Stomach (tissue), 9 donors: ENCODE data around the gene IFFO2. TPM values are rescaled to one million over a fixed set of nuclear protein-coding genes. Genes with fewer than 3 reads are reported as not detected.

Source experiments
- DNase-seq, 2 donors: peaks; one replicate each; pipeline versions ENCODE4 v3.0.0 to v3.0.0-alpha.2; 2013 to 2019
- H3K27ac ChIP-seq, 5 donors: fragments of 200-600 bp in 4 of 5; sonication (generic) in 4 of 5; one replicate each; pipeline ENCODE4 v1.5.1; 2013 to 2019; ENCODE audit warnings: mild to moderate bottlenecking in 1 of 5, moderate library complexity in 1 of 5
- H3K27me3 ChIP-seq, 3 donors: fragments of 200-600 bp; sonication (generic); one replicate each; pipeline ENCODE4 v1.5.1; 2017 to 2019; ENCODE audit warnings: mixed run types in 1 of 3
- H3K36me3 ChIP-seq, 4 donors: fragments of 200-600 bp; sonication (generic); 1 replicate in 3 of 4; 2 replicates in 1 of 4; pipeline ENCODE4 v1.5.1; 2016 to 2019
- H3K4me1 ChIP-seq, 4 donors: fragments of 200-600 bp; sonication (generic); one replicate each; pipeline ENCODE4 v1.5.1; 2016 to 2019
- H3K4me3 ChIP-seq, 4 donors: fragments of 200-600 bp; sonication (generic) in 3 of 4; one replicate each; pipeline ENCODE4 v1.5.1; 2016 to 2019; ENCODE audit warnings: mild to moderate bottlenecking in 1 of 4
- H3K9me3 ChIP-seq, 4 donors: fragments of 200-600 bp; sonication (generic); one replicate each; pipeline ENCODE4 v1.5.1; 2016 to 2019
- EP300 ChIP-seq: sonication (generic); formaldehyde crosslinking; IDR thresholded peaks from one replicate; pipeline ENCODE4 v1.6.1; 2017; ENCODE audit warnings: antibody characterized with exemption
- POLR2A ChIP-seq, 4 donors: fragments of 450-650 bp; IDR thresholded peaks; one replicate each; pipeline ENCODE4 v1.6.1; 2016; ENCODE audit warnings: antibody characterized with exemption in 4 of 4, control low read depth in 2 of 4, mild to moderate bottlenecking in 1 of 4, moderate library complexity in 1 of 4
- POLR2AphosphoS5 ChIP-seq, 3 donors: sonication (generic); formaldehyde crosslinking; IDR thresholded peaks; one replicate each; pipeline ENCODE4 v1.6.1; 2016; ENCODE audit warnings: antibody characterized with exemption in 3 of 3
- WGBS, 5 donors: extraction: QIAGEN DNeasy Blood & Tissue Kit in 3 of 5; methylation state at CpG; one replicate each; pipeline versions ENCODE4 v1.1.5 to v1.1.7; 2013 to 2018; 5-methylcytosine and 5-hydroxymethylcytosine counted together
- intact Hi-C: fragments of 100-400 bp; cut with DNase I; formaldehyde crosslinking; loops from one replicate; pipeline ENCODE4 v1.15.1; 2023; ENCODE audit warnings: low total_unique reads
- polyA plus RNA-seq, 3 donors: library from polyadenylated mRNA; stranded (reverse); fragments of 200-250 nt; gene quantifications; one replicate each; pipeline ENCODE4 v1.2.3, GENCODE V29; 2013
- total RNA-seq, 5 donors: library from RNA; depleted of rRNA; stranded (reverse); fragments of >200 nt; gene quantifications; one replicate each; pipeline versions ENCODE4 v1.1.0 to v1.2.3, GENCODE V29; 2014 to 2016
- TF ChIP-seq, protein P1 (sequence below), 7 experiments: fragments of 450-650 bp in 4 of 7; fragments of 200-600 bp in 3 of 7; sonication (generic) in 3 of 7; IDR thresholded peaks; one replicate each; pipeline ENCODE4 v1.5.1; 2016 to 2019; ENCODE audit warnings: antibody characterized with exemption in 7 of 7, control low read depth in 2 of 7, mild to moderate bottlenecking in 1 of 7
- donor health status: healthy with polysubstance abuse.
- donor health status: Bipolar disorder and iron deficiency.
- donor health status: healthy.

IFFO2 gene
- total and polyA plus RNA-seq, 8 donors: 0.58 to 47.8 (median 4.5) TPM

DNA sequence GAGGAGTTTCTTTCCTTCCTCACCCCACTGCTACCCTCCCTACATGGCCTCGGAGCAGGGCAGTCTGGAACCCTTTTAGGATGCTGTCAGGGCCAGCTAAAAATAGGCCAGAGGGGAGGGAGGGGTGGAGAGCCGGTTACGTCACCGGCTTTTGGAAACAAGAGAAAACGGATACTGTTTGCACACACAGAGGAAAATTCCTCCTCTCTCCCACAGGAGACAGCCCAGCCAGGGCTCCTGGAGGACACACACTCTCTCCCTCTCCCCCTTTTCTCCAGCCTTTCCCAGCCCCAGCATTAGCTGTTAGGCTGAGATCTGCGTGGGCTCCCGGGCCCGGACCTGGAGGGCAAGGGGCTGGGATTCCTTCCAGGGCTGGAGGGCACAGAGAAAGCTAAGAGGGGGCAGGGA is 34.2 kb downstream of the IFFO2 start:
- Histone ChIP-seq H3K36me3 (peaks cover 4 to 34% (median 28%) of the 10 kb centered on the region in 4 donors), H3K27me3 (no peaks in the 10 kb centered on the region), H3K9me3 (no peaks in the 10 kb centered on the region), H3K4me3 (no peak overlapping the region), H3K27ac (peak overlapping the region; percentile 40 to 89 (median 83)), H3K4me1 (peaks cover 41 to 56% (median 49%) of the 10 kb centered on the region in 4 donors)
- peak; percentile 69 to 95 for DNase-seq
- intact Hi-C loops: no loop called here
- TF ChIP-seq EP300 (peak; percentile 47), POLR2A (IDR thresholded peaks at IDR 0.05) (no peak), POLR2AphosphoS5 (IDR thresholded peaks at IDR 0.05) (peak; percentile 41 to 54 (median 53))
- TF ChIP-seq, protein P1, sequence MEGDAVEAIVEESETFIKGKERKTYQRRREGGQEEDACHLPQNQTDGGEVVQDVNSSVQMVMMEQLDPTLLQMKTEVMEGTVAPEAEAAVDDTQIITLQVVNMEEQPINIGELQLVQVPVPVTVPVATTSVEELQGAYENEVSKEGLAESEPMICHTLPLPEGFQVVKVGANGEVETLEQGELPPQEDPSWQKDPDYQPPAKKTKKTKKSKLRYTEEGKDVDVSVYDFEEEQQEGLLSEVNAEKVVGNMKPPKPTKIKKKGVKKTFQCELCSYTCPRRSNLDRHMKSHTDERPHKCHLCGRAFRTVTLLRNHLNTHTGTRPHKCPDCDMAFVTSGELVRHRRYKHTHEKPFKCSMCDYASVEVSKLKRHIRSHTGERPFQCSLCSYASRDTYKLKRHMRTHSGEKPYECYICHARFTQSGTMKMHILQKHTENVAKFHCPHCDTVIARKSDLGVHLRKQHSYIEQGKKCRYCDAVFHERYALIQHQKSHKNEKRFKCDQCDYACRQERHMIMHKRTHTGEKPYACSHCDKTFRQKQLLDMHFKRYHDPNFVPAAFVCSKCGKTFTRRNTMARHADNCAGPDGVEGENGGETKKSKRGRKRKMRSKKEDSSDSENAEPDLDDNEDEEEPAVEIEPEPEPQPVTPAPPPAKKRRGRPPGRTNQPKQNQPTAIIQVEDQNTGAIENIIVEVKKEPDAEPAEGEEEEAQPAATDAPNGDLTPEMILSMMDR (IDR thresholded peaks at IDR 0.05): peak in 4 of 7 experiments; percentile 6 to 20 (median 13)
- WGBS, 5 donors: 16 to 29% (median 22%) methylated on average over 8 of the region's 8 CpGs

DNA sequence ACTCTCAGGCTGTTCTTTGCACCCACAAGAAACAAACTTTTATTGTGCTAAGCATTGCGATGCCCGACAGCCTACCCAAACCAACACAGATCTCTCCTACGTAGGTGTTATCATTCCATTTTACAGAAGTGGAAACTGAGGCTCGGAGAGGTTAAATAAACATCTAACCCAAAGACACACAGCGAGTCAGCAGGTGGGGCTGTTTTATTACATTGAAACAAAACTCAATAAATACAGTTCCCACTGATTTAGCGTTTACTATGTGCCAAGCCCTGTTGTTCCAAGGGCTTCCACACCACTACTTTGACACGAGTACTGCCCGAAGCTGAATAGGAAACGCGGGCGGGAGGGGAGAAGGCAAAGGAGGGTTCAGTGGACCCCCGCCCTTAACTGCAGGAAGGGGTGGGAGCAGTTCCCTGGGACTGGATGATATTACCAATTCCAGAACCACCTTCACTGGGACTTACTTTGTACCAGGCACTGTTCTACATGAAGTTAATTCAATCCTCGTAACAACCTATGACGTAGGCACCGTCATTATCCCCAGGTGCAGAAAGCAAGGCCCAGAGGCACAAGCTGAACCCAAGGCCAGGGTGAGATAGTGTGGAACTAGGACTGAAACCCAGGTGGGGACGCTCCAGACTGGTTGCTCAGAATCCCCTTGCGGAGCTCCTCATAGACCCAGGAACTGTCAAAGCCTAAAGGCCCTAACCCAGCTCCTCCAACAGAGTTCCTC is 34.8 kb downstream of the IFFO2 start:
- H3K36me3 ChIP-seq: peaks cover 4 to 40% (median 35%) of the 10 kb centered on the region in 4 donors
- intact Hi-C loops: no loop called here
- no peak overlapping the region for H3K4me3 ChIP-seq
- peak overlapping the region; percentile 24 to 89 (median 83) for H3K27ac ChIP-seq
- H3K4me1 ChIP-seq: peaks cover 35 to 49% (median 42%) of the 10 kb centered on the region in 4 donors
- H3K9me3 ChIP-seq: no peaks in the 10 kb centered on the region
- no peaks in the 10 kb centered on the region for H3K27me3 ChIP-seq
- DNase-seq: peak in 1 of 2 donors; percentile 39
- WGBS, 5 donors: 70 to 81% (median 71%) methylated on average over 17 of the region's 17 CpGs
- TF ChIP-seq POLR2A (IDR thresholded peaks at IDR 0.05) (no peak), EP300 (no peak), POLR2AphosphoS5 (IDR thresholded peaks at IDR 0.05) (no peak)
- TF ChIP-seq, protein P1 (IDR thresholded peaks at IDR 0.05): no peak

DNA sequence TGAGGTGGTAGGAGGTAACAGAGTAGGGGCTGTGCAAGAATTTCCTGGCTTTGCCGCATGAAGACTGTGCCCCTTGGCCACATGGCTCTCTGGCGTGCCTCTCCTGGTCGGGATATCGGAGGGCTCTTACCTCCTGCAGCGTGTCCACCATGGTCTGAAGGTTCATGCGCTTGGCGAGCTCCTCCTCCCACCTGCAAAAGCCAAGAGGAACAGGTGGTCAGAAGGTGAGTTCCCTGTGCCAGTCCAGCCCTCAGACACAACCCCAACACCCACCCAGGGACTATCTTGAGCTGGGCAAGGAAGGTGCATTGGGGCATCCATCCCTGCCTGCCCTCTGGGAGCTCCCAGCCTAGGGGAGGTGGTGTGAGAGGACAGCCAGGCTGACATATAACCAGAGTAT is 35.5 kb downstream of the IFFO2 start:
- TF ChIP-seq POLR2AphosphoS5 (IDR thresholded peaks at IDR 0.05) (no peak), POLR2A (IDR thresholded peaks at IDR 0.05) (no peak), EP300 (no peak)
- intact Hi-C loops: no loop called here
- Histone ChIP-seq H3K4me1 (peaks cover 28 to 42% (median 36%) of the 10 kb centered on the region in 4 donors), H3K36me3 (peaks cover 4 to 48% (median 42%) of the 10 kb centered on the region in 4 donors), H3K4me3 (no peak overlapping the region), H3K27me3 (no peaks in the 10 kb centered on the region), H3K9me3 (no peaks in the 10 kb centered on the region), H3K27ac (peak overlapping the region in 1 of 5 donors; percentile 89)
- 92 to 99% (median 94%) methylated on average over 7 of the region's 7 CpGs for WGBS, 5 donors
- no peak for DNase-seq

DNA sequence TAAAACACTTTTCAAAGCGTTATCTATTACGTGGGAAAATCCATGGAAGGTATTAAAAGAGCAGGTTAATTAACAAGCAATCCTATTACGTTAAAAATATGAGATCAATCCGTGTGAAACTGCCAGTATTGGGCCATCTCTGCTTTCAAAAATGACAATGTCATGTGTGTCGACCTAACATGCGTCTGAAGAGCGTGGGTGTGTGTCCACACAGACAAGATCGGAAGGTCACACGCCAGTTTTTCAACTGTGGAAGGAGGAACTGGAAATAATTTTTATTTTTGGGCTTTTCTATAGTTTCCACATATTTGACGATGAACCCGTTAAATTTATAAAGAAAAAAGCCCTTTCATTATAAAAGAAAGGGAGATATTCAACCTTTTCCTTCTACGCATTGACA is 36.5 kb downstream of the IFFO2 start:
- TF ChIP-seq POLR2A (IDR thresholded peaks at IDR 0.05) (no peak), POLR2AphosphoS5 (IDR thresholded peaks at IDR 0.05) (no peak), EP300 (no peak)
- TF ChIP-seq, protein P1 (IDR thresholded peaks at IDR 0.05): no peak
- no peak overlapping the region for H3K4me3 ChIP-seq
- DNase-seq: no peak
- peaks cover 4 to 58% (median 51%) of the 10 kb centered on the region in 4 donors for H3K36me3 ChIP-seq
- 89 to 91% (median 91%) methylated on average over 12 of the region's 12 CpGs for WGBS, 5 donors
- no peaks in the 10 kb centered on the region for H3K9me3 ChIP-seq
- H3K27me3 ChIP-seq: no peaks in the 10 kb centered on the region
- peaks cover 28 to 38% (median 36%) of the 10 kb centered on the region in 4 donors for H3K4me1 ChIP-seq
- no peak overlapping the region for H3K27ac ChIP-seq
- intact Hi-C loops: no loop called here
